HG03095 (cell line): ENCODE data around the gene PGBD1.

Experiments used
- ATAC-seq: cut with Tn5 transposase; IDR thresholded peaks from one replicate; pipeline ENCODE4 v1.9.1; 2021; ENCODE audit warnings: moderate library complexity; ENCODE audit not compliant: unreplicated experiment

Gene PGBD1, protein sequence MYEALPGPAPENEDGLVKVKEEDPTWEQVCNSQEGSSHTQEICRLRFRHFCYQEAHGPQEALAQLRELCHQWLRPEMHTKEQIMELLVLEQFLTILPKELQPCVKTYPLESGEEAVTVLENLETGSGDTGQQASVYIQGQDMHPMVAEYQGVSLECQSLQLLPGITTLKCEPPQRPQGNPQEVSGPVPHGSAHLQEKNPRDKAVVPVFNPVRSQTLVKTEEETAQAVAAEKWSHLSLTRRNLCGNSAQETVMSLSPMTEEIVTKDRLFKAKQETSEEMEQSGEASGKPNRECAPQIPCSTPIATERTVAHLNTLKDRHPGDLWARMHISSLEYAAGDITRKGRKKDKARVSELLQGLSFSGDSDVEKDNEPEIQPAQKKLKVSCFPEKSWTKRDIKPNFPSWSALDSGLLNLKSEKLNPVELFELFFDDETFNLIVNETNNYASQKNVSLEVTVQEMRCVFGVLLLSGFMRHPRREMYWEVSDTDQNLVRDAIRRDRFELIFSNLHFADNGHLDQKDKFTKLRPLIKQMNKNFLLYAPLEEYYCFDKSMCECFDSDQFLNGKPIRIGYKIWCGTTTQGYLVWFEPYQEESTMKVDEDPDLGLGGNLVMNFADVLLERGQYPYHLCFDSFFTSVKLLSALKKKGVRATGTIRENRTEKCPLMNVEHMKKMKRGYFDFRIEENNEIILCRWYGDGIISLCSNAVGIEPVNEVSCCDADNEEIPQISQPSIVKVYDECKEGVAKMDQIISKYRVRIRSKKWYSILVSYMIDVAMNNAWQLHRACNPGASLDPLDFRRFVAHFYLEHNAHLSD

DNA sequence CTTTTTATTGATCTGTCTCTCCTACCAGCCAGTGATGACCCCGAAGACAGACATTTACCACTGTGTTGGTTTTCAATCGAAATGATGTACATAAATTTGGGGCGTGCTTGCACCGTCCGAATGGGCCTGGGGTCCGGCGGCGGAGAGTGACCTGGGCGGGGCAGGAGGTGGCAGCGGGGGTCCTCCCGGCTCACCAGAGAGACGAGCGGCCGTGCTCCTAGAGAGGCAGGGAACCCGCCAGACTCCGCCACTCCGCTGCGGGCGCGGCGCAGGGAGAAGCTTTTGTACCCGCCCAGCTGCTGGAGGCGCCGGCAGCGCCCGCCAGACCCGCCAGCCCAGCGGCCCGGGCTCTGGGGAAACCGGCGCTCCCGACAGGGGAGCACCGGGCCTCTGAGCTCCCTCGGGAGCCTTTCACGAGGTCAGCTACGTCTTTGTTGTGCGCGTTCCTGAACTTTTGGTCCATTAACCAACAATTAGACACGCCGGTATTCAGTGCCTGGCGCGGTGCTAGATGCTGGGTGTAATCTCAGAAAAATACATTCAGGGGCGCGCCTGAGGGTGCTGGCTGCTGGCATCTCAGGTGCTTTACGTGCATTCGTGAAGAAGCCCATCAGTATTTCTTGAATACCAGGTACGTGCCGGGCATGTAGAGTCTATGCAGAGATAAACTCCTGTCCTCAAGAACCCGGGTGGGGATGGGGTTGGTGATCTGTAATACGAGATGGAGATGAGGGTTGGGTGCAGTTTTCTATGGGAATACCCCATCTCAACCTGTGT, at the start of gene PGBD1:
Gene PGBD1, plus strand, starts transcription at position 285 of the 777 bp plus-strand sequence. CDS start 2,242 bp downstream, outside the sequence.
- ATAC-seq = peak; percentile 83

DNA sequence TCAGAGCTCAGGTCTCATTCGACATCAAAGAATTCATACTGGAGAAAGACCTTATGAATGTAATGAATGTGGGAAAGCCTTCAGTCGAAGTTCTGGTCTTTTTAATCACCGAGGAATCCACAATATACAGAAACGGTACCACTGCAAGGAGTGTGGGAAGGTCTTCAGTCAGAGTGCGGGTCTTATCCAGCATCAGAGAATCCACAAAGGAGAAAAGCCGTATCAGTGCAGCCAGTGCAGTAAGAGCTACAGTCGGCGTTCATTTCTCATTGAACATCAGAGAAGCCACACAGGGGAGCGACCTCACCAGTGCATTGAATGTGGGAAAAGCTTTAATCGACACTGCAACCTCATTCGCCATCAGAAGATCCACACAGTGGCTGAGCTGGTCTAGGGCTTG, 48.6 kb upstream of the PGBD1 start:
- ATAC-seq = no peak

DNA sequence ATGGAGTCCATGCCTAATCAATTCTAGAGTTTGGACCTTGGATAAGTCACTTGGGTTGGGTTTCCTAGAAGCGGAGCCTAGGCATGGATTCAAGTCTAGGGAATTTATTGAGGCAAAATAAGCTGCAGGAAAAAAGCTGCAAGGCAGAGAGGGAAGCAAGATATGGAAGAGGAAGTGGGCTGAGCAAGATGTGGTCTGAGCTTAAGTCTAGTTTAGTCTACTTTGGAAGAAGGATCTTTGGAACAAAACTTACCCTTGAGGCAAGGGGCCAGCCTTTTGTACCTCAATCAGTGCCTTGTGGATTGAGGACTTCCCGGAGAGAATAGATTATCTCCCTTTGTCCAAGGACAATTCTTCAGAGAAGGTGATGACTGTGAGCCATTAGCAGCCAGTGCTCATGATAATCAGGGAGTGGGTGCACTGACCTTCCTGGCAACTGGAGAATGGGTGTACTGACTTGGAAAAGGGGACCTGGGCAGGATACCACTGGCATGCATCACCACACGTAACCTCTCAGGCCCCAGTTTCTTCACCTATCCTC, 45.4 kb upstream of the PGBD1 start:
- no peak for ATAC-seq

DNA sequence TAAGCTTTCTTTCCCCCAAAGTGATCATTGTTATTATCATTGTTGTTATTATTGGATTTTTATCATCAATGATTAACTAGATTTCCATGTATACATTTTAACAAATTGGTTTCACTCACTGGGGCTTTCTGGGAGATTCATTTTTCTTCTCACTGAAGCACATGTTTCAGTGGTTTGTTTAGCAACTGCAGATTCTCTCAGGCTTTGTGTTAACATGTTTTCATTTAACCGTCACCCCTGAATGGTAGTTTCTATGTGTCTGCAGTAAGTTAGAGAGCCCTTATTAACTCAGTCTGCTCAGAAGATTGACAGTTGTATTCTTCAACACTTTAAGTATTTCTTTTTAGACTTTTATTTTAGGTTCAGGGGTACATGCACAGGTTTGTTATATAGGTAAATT, 41.7 kb upstream of the PGBD1 start:
- peak; percentile 50 for ATAC-seq

DNA sequence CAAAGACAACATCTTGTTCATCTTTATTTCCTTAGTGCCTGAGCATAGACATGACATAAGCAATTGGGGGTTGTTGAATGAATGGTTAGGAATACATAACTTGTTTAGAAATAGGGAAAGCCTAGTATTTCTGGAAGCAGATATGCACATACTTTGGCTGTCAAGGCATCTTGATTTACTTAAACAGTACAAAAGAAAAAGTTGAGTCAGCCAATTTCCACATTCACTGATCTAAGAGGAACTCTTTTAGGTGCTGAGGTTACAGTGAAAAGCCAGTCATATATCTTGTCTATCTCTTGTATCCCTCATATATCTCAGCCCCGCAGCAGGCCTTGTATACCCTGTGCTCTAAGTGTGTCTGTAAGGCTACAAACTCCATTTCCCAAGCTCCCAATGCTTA, 40.9 kb upstream of the PGBD1 start:
- no peak for ATAC-seq

DNA sequence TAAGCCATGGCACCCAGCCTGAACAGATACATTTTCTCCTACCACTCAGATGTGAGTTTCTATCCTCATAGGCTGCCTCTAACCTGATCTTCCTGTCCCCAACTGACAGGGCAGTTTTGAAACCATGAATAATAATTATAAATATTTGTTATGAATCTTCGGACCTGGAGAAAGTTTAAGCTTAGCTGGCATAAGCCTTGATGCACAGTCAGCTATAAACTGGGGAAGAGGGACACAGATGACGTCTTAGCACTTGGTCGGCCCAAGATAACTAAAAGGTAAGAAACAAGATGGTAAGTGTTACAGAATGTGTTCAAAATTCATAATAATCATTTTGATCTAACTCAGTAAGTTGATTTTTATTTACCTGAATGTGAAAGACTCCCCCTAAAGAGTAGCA, 37.4 kb upstream of the PGBD1 start:
- ATAC-seq = no peak

DNA sequence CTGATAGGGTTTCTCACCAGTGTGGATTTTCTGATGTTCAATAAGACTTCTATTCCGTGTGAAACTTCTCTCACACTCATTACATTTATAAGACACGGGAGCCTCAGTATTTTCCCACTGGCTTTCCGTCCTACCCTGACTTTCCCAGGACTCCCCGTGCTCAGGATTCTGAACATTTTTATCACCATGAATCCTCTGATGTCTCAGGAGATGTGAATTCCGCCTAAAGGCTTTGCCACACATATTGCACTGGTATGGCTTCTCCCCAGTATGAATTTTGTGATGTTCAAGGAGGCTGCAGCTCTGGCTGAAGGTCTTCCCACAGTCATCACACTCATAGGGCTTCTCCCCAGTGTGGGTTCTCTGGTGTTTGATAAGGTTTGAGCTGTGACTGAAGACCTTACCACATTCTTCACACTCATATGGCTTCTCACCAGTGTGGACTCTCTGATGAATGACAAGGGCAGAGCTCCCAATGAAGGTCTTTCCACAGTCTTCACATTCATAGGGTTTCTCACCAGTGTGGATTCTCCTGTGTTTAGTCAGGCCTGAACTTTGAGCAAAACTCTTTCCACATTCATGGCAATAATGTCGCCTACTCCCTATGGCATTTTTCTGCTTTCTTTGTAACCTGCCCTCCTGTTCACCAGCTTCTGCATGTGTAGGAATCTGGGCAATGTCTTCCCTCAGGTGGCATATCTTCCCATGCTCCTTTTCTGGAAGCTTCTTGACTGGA, 36.0 kb upstream of the PGBD1 start:
- no peak for ATAC-seq

DNA sequence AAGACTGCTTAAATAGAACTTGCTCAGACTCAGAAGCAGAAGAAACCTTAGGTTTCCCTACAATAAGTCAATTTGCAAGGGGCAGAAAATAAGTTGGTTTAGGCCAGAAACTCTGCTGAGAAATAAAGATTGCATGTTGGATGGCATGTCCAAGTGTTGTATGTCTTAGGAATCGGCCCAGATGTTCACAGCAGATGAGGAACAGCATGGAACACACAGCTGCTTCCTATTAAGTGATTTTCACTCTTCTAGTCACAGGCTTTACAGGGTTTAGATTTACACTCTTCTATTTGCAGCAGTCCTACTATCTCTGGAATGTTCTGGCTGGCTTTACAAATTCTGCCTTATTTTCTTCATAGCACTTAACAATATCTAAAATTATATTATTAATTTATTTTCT, 32.5 kb upstream of the PGBD1 start:
- ATAC-seq = no peak

DNA sequence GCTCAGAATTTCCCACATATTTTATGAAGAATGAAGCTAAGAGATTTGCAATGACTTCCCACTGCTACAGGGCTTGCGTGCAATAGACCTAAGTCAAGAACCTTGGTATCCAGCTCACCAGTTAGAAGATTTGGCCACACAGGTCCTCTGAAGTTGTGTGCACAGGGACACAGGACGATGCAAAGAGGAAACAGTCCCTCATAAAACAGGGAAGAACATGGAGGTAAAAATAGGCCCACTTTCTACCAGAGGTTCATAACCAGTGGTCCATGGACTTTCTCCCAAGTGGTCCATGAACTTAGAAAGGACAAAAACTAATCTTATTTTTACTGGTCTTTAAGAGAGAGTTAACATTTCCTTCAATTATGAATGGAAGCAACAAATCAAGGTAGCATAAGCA, 30.6 kb upstream of the PGBD1 start:
- no peak for ATAC-seq

DNA sequence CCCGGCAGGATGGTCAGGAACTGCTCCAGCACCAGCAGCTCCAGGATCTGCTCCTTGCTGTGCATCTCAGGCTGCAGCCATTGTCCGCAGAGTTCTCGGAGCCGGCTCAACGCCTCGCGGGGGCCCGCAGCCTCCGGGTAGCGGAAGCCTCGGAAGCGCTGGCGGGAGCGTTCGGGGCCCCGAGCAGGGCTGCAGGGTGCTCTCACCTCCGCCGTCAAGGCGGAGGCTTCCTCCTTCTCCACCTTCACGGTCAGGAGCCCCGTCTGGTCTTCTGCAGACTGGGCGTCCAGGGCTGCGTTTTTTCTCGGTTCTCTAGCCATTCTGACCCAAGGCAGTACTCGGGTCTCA, 29.7 kb upstream of the PGBD1 start:
- ATAC-seq = peak; percentile 29

DNA sequence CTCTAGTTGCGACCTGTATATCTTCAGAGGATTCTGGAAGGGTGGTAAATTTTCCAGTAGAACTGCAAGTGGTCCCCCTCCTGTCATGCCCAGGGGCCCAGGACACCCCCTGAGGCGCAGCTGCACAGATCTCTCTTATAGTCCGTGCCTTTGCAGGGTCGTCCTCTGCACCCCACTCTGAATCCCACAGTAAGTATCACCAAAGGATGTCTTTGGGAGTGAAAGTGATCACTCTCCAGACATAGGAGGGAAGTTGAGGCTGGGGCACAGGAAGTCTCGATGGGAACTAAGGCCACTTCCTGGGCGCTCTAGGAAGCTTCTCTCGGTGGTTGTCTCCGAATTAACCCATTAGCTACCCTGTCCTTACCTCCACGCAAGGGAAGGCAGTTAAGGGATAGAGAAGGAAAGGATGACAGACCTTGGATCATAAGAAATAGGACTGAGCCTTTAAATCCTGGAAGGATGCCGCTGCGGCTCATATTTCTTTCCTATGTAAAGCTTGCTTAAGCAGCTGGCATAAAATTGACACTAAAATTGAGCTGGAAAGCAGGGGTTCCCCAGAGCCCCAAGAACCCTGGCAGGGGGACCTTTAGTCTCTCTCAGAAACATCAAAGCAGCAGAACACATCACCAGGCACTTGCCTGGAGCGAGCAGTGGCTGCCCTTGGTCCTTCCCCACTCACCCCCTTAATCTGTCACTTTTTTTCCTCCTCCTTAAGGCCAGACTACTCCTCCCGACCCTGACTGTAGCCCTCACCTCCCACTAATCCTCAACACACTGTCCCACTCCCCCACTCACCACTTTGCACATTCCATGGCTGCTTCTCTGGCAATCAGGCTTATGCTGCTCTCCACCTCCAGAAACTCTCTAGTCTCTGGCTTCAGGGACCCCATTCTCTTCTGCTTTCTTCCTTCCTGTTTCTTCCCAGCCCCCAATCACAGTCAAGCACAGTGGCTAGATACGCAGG, 29.1 kb upstream of the PGBD1 start, which contains the start of gene ZKSCAN4:
Gene ZKSCAN4, minus strand, starts transcription at position 261 of the 967 bp plus-strand sequence. CDS start 289 bp downstream, outside the sequence.
- peak; percentile 83 for ATAC-seq

DNA sequence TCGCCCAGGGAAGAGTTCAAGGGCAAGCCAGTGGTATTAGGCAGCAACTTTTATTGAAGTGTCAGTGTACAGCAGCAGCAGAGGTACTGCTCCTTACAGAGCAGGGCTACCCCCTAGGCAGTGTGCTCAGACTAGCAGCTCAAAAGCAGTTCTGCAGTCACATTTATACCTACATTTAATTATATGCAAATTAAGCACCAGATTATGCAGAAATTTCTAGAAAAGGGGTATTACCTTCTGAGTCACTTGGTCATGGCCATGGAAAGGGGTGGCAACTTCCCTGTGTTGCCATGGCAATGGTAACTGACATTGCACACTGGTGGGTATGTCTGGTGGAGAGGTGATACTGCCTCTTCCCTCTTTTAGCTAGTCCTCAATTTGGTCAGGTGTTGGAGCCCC, 27.3 kb upstream of the PGBD1 start:
- no peak for ATAC-seq

DNA sequence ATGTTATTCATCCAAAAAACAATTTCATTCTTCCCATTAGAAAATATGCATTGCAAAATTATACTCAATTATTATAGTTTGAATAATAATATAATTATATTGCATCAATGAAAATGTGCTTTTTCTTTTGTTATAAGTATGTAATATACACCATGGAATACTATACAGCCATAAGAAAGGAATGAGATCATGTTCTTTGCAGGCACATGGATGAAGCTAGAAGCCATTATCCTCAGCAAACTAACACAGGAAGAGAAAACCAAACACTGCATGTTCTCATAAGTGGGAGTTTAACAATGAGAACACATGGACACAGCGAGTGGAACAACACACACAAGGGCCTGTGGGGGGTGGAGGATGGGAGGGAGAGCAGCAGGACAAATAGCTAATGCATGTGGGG, 24.3 kb upstream of the PGBD1 start:
- no peak for ATAC-seq

DNA sequence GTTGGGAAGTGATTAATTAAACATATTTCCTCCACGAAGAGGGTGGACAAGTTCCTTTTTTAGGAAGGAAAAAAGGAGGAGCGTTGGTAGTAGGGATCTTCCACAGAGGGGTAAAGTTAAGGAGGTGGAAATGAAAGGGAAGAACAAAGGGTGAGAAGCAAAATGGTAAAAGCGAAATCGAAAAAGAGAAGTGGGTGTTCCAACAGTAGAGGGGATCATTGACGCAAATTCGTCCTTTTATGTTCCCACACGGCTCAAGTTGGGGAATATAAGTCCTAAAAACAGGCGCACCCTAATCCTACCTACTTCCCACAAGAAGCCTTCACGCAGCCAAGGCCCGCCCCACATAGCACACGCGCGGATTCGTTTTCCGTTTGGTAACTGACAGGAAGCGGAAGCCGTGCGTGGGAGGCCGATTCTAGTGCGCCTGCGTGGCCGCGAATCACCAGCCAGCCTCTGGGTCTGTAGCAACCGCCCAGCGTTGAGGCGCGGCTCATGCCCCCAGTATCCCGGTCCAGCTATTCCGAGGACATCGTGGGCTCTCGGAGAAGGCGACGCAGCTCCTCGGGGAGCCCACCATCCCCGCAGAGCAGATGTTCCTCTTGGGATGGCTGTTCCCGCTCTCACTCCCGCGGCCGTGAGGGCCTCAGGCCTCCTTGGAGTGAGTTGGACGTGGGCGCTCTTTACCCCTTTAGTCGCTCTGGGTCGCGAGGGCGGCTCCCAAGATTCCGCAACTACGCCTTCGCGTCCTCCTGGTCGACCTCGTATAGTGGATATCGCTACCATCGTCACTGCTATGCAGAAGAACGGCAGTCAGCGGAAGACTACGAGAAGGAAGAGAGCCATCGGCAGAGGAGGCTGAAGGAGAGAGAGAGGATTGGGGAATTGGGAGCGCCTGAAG, 22.2 kb upstream of the PGBD1 start, which contains the start of gene NKAPL:
Gene NKAPL, plus strand, starts transcription at position 421 of the 901 bp plus-strand sequence. Its CDS starts 75 bp downstream, at position 496.
- ATAC-seq = no peak

DNA sequence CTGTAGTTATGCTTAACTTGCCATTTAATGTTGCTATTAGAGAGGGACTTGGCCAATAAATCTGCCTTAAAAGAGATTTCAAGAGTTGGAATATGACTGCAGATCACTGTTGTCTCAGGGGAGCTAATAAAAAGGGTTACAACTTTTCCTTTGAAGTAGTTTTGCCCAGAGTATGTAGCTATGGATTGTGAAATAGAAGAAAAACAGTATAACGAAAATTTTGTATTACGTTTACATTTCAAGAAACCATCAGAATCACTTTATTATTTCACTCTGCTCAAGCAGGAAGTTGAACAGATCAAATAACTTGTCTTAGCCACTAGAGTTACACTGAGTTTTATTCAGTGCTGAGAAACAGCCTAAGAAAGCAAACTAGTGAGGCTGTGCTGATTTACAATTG, 17.4 kb upstream of the PGBD1 start:
- no peak for ATAC-seq

DNA sequence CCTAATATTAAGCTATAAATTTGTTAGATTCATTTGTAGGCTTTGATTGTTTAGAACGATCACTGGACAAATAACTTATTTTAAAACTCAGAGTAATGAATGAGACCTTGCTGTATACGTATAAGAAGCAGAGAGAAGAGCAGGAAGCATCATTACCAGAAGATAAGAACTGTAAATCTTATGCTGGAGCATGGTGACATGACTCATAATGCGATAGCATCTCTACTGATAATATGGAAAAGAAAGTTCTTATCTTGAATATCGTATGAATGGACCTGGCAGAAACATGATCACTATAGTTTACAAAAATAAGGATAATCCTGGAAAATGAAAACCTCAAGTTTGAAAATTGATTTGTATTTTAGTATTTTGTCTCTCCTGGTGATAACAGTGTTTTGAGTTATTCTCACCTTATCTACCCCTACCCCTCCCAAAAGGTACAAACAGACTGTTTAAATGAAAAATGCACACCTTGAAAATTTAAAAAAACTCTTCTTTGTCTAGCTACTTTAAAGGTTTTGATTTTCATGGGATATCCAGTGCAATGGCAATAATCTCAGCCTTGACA, 16.5 kb upstream of the PGBD1 start:
- ATAC-seq = no peak

DNA sequence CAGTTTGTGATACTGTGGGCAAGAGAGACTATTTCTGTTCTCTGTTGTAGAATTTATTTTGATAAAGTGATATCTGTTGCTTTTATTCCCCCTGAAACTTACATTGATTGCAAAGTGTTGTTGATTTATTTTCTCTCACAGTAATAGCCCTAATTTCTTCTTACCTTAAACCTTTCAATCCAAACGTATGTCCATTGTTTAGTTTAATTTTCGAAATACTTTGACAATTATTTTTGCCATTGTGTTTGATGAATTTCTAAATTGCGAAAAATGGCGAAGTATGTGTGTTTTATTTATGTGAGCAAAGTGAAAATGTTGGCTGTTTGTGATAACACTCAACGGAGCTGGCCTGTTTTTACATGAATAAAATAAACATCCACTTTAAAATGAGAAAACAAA, 14.8 kb upstream of the PGBD1 start:
- no peak for ATAC-seq
